Measurements from ENCODE around the gene PRPF19.

- TF ChIP-seq GABPA (IDR thresholded peaks at IDR 0.05; ENCODE audit: low read depth): no peak
- TF ChIP-seq USF2 (IDR thresholded peaks at IDR 0.05; ENCODE audit: borderline replicate concordance, low read depth, low read length): no peak
- TF ChIP-seq CTCF (IDR thresholded peaks at IDR 0.05): no peak
- no peak for TF ChIP-seq RCOR1 (IDR thresholded peaks at IDR 0.05; ENCODE audit: low read length)
- TF ChIP-seq TEAD4 (IDR thresholded peaks at IDR 0.05; ENCODE audit: borderline replicate concordance, insufficient read depth): no peak
- no peak for TF ChIP-seq MEF2A (IDR thresholded peaks at IDR 0.05; ENCODE audit: borderline replicate concordance, low read depth)
- TF ChIP-seq TAF1 (IDR thresholded peaks at IDR 0.05; ENCODE audit: borderline replicate concordance, low read depth, low read length): no peak
- no peak for TF ChIP-seq CHD2 (IDR thresholded peaks at IDR 0.05; ENCODE audit: low read length, partially characterized antibody)
- no peak for TF ChIP-seq SIN3A (IDR thresholded peaks at IDR 0.05; ENCODE audit: borderline replicate concordance, low read depth, low read length)
- TF ChIP-seq RAD21 (IDR thresholded peaks at IDR 0.05; ENCODE audit: low read length): no peak
These were observed 13.6 kb upstream of the PRPF19 start for GRCh38 chr11:60919956-60920355.
